A549 (cell line): ENCODE measurements around the gene SIRT3.

Experiments used
- CEBPB ChIP-seq, 2 experiments: fragments of >200 bp in 1 of 2; sonication (Bioruptor Twin) in 1 of 2; formaldehyde crosslinking in 1 of 2; IDR thresholded peaks; 2 replicates each; pipeline ENCODE4 v1.6.1; 2012 to 2016
- CHD2 ChIP-seq: fragments of 150-350 bp; IDR thresholded peaks from 2 replicates; pipeline ENCODE4 v1.6.1; 2014; ENCODE audit warnings: low read length; ENCODE audit not compliant: partially characterized antibody
- EP300 ChIP-seq, 2 experiments: fragments of >200 bp; sonication (Bioruptor Twin); formaldehyde crosslinking; IDR thresholded peaks; 2 replicates in 1 of 2; 3 replicates in 1 of 2; pipeline ENCODE4 v1.6.1; 2016 to 2017
- GATA3 ChIP-seq: IDR thresholded peaks from 2 replicates; pipeline ENCODE4 v1.6.1; 2012; ENCODE audit warnings: borderline replicate concordance
- HOXA7 ChIP-seq: fragments of 250-450 bp; sonication (Bioruptor Pico); IDR thresholded peaks from 2 replicates; pipeline ENCODE4 v1.5.0; 2020; ENCODE audit warnings: mild to moderate bottlenecking, moderate library complexity
- POLR2A ChIP-seq: IDR thresholded peaks from 2 replicates; pipeline ENCODE4 v1.6.1; 2012; ENCODE audit warnings: mild to moderate bottlenecking, low read length
- RAD21 ChIP-seq, 2 experiments: fragments of >200 bp in 1 of 2; sonication (Bioruptor Twin) in 1 of 2; formaldehyde crosslinking in 1 of 2; IDR thresholded peaks in 1 of 2; conservative IDR thresholded peaks in 1 of 2; 2 replicates in 1 of 2; 3 replicates in 1 of 2; pipeline ENCODE4 v1.6.1; 2012 to 2018; ENCODE audit warnings: inconsistent platforms in 1 of 2
- SMC3 ChIP-seq: fragments of >200 bp; sonication (Bioruptor Twin); formaldehyde crosslinking; IDR thresholded peaks from 3 replicates; pipeline ENCODE4 v1.6.1; 2018; ENCODE audit warnings: inconsistent platforms
- TF ChIP-seq, protein P1 (sequence below): fragments of >200 bp; sonication (Bioruptor Twin); formaldehyde crosslinking; IDR thresholded peaks from 3 replicates; pipeline ENCODE4 v1.5.1; 2016
- TF ChIP-seq, protein P2 (sequence below): IDR thresholded peaks from 2 replicates; pipeline ENCODE4 v1.6.1; 2012
- TF ChIP-seq, protein P3 (sequence below): fragments of 450-650 bp; IDR thresholded peaks from 2 replicates; pipeline ENCODE4 v1.6.1; 2014; ENCODE audit warnings: antibody characterized with exemption
- TF ChIP-seq, protein P4 (sequence below): fragments of 250-450 bp; sonication (Bioruptor Pico); IDR thresholded peaks from 2 replicates; pipeline ENCODE4 v1.5.0; 2021; ENCODE audit warnings: mild to moderate bottlenecking, moderate library complexity, borderline replicate concordance

DNA sequence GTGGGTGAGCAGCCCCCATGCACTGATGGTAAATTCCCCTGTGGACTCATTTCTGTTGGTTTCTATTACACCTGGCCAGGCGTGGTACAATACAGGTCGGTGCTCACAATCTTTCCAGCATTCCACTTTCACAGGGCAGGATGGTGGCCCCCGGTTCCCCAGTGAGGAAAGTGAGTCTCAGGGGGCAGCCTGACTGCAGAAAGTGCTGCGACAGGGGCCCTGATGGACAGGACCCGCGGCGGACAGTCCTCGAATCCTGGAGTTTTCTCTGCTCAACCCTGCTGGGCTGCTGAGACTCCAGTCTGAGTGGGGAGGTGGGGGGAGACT is 49.7 kb upstream of the SIRT3 start:
- TF ChIP-seq GATA3 (no peak), POLR2A (no peak), CEBPB (IDR thresholded peaks at IDR 0.05) (no peak), CHD2 (no peak), HOXA7 (CRISPR knock-in tag) (no peak), EP300 (IDR thresholded peaks at IDR 0.05) (no peak), RAD21 (conservative IDR thresholded peaks at IDR 0.05 in 1 of 2, IDR thresholded peaks at IDR 0.05 in 1 of 2) (no peak), SMC3 (no peak)
- TF ChIP-seq, protein P1, sequence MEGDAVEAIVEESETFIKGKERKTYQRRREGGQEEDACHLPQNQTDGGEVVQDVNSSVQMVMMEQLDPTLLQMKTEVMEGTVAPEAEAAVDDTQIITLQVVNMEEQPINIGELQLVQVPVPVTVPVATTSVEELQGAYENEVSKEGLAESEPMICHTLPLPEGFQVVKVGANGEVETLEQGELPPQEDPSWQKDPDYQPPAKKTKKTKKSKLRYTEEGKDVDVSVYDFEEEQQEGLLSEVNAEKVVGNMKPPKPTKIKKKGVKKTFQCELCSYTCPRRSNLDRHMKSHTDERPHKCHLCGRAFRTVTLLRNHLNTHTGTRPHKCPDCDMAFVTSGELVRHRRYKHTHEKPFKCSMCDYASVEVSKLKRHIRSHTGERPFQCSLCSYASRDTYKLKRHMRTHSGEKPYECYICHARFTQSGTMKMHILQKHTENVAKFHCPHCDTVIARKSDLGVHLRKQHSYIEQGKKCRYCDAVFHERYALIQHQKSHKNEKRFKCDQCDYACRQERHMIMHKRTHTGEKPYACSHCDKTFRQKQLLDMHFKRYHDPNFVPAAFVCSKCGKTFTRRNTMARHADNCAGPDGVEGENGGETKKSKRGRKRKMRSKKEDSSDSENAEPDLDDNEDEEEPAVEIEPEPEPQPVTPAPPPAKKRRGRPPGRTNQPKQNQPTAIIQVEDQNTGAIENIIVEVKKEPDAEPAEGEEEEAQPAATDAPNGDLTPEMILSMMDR = no peak
- TF ChIP-seq, protein P2, sequence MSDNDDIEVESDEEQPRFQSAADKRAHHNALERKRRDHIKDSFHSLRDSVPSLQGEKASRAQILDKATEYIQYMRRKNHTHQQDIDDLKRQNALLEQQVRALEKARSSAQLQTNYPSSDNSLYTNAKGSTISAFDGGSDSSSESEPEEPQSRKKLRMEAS = no peak
- TF ChIP-seq, protein P3, sequence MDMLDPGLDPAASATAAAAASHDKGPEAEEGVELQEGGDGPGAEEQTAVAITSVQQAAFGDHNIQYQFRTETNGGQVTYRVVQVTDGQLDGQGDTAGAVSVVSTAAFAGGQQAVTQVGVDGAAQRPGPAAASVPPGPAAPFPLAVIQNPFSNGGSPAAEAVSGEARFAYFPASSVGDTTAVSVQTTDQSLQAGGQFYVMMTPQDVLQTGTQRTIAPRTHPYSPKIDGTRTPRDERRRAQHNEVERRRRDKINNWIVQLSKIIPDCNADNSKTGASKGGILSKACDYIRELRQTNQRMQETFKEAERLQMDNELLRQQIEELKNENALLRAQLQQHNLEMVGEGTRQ = no peak
- TF ChIP-seq, protein P4, sequence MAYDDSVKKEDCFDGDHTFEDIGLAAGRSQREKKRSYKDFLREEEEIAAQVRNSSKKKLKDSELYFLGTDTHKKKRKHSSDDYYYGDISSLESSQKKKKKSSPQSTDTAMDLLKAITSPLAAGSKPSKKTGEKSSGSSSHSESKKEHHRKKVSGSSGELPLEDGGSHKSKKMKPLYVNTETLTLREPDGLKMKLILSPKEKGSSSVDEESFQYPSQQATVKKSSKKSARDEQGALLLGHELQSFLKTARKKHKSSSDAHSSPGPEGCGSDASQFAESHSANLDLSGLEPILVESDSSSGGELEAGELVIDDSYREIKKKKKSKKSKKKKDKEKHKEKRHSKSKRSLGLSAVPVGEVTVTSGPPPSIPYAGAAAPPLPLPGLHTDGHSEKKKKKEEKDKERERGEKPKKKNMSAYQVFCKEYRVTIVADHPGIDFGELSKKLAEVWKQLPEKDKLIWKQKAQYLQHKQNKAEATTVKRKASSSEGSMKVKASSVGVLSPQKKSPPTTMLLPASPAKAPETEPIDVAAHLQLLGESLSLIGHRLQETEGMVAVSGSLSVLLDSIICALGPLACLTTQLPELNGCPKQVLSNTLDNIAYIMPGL (CRISPR knock-in tag) = no peak
